DMS153 (cell line): ENCODE data around the gene AP3S1.

Source experiments
- DNase-seq: peaks from one replicate; lab custom pipeline; 2025; lab: John Stamatoyannopoulos, UW

AP3S1 gene

DNA sequence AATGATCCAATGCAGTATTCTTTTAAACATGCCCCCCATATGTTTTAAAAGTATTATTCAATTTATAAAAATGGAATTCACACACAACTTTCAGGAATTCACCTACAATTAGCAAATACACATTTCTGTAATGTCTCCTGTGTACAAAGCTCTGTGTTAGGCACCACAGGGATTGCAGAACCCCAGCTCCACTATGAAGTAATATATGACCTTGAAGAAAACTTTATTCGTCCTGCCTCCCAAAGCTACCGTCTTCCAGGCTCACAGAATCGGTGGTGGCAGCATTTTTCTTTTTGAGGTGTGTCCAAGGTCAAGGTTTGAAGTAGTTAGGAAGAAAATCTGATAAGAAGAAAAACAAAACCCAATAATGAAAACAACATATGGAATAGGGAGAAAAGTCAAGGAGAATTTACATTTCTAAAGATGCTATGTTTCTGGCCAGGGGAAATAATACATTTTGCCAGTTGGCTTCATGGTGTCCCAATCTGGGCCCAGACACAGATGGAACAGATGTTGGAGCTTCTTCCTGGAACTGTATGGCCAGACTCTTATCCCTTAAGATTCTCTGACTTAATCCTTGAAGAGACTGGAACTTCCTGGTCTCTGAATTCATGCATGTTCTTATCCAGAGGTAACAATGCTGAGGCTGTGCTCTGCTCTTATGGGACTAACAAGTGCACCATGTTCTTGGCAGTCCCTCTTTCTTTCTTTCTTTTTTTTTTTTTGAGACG, 98.5 kb downstream of the AP3S1 start:
- DNase-seq, result no peak

DNA sequence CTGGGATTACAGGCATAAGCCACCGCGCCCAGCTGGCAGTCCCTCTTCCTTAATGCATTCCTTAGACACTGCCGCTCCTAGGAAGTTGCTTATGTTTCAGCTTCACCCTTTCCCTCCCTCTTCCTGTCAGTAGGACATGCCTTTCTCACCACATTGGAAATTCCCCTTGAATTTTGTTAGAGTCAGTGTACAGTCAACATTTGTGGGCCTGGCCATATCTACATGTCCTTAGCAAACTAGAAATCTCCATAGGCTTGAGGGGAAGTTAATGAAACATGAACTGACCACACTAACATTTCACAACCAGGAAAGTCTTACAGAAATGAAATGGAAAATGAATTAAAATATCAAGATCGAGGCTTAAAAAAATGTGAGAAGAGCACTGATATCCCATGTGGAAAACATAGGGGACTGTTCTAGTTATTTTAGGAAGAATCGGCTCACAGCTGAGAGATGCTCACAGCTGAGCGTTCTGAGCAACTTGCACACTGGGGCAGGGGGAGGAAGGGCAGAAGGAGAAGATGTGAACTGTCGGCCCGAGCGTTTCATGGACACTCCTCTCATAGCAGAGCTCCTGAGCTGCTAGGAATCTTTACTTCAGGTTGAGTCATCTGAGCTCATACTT, 99.4 kb downstream of the AP3S1 start:
- DNase-seq, result no peak

DNA sequence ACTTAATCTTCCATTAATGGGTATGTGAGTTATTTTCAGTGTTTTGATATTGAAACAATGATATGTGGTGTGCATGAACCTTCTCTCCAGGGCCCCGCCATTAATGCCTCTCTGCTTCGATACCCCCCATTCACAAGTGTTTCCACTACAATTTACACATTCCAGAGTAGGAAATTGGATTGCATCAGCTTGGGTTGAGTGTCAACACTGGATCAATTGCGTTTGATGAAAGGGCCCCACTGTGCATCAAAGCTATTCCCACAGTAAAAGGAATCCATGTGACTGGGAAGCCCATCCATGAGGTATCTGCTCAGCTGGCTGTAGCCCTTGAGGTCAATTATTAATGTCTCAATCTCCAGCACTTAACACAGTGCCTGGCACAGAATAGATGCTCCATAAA, 102.8 kb downstream of the AP3S1 start:
- DNase-seq, result no peak

DNA sequence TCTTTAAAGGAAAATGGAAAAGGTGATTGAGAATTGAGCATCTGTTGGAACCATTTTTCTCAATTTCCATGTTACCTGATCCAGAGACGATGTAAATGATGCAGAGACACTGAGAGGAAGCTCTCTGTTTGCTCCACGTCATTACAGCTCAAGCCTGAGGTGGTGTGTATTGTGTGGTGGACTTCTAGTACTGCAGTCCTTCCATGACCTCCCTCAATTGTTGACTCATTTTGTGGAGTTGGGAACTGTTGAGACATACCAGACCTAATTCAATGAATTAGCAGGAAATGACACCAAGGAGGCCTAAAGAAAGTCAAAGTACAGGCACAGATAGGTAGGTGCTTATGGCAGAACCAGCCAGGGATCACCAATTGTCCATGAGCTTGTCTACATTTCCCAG, 104.9 kb downstream of the AP3S1 start:
- no peak for DNase-seq

DNA sequence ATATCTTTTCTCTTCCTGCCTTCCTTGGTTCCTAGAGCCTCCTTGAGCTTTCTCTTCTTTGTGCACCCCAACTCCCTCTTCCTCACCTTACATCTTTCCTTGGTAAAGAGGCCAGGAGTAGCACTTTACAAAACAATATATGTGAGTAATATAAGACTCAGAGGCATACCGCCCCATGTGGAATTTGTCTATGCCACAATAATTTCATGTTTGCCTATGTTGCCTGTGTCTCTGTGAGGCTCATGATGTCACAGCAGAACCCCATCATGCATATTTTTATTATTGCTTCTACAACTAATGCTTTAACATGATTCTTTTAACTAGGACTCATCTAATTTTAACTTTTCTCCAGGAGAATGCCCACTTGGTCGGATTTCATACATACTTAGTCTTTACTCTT, 105.5 kb downstream of the AP3S1 start:
- no peak for DNase-seq

DNA sequence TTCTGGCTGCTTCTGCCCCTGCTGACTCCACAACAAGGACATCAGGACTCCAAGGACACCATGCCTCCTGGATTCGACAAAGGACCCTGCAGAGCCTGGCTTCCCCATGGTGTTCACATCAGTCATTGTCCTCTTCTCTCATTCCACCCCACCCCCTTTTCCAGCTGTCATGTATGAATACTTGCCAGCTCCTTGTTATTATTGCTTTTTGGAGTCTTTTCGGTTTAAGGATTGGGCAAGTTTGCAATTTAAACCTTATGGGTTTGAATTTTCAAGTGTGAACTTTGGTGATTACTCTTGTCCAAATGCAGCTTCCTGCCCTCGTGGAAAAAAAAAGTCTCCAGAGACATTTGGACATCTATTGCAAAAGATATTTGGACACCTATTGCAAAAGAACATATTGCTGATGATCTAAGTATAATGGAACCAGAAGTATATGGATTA, 106.4 kb downstream of the AP3S1 start:
- DNase-seq, result no peak

DNA sequence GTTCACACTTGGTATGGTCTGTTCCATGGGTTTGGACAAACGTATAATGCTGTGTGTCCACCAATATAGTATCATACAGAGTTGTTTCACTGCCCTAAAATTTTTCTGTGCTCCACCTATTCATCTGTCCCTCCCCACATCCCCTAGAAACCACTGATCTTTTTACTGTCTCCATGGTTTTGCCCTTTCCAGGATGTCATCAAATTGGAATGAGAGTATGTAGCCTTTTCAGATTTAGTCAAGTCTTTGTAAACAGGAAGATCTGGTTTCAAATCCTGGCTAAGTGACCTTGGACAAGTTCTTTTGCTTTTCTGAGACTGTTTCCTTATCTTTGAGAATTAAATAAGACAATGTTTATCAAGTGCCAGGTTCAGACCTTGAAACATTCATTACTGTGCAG, 107.4 kb downstream of the AP3S1 start:
- DNase-seq, result no peak

DNA sequence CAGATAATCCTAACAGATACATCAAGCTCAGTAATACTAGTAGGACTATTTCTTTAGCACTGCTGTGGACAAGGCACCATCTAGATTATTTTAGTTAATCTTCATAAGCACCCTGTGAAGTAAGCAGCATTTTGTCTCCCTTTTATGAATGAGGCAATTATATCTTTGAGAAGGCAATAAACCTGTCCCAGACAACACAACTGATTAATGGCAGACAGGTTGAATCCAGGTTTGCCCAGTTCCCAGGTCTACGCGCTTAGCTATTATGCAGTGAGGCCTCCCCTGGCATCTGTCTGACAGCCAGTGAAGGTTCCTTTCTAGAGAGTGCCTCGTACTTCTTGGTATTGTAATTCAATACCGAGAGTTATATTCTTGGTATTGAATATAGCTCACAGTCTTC, 110.9 kb downstream of the AP3S1 start:
- DNase-seq, result no peak

DNA sequence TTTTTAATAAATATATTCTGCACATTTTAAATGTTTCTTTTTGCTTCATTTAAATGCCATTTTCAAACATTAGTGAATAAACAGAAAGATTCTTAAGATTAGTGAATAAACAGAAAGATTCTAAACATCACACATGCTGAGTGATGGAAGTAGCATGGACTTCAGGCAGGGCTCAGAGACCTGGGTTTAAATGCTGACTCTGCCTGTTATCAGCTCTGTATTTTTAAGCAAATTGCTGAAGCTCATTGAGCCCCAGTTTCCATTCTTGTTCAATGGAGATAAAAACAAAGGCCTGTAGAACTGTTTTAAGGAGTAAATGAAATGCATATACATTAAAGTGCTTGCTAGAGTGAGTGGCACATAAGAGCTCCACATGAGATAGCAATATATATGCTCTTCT, 112.4 kb downstream of the AP3S1 start:
- DNase-seq, result no peak

DNA sequence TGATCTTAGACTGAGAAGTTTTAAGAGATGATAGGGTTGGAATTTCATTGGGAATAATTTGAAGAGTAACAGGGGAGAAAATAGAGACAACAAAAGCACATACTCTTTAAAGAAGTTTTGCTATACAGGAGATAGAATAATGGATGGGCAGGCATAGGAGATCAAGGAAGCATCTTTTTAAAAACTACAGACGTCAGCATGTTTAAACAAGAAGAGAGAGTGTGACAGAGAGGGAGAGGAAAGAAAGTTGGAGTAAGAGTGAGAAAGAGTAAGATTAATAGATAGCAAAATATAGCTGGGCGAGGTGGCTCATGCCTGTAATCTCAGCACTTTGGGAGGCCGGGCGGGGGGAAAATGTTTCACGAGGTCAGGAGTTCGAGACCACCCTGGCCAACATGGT, 115.2 kb downstream of the AP3S1 start:
- DNase-seq, result no peak

DNA sequence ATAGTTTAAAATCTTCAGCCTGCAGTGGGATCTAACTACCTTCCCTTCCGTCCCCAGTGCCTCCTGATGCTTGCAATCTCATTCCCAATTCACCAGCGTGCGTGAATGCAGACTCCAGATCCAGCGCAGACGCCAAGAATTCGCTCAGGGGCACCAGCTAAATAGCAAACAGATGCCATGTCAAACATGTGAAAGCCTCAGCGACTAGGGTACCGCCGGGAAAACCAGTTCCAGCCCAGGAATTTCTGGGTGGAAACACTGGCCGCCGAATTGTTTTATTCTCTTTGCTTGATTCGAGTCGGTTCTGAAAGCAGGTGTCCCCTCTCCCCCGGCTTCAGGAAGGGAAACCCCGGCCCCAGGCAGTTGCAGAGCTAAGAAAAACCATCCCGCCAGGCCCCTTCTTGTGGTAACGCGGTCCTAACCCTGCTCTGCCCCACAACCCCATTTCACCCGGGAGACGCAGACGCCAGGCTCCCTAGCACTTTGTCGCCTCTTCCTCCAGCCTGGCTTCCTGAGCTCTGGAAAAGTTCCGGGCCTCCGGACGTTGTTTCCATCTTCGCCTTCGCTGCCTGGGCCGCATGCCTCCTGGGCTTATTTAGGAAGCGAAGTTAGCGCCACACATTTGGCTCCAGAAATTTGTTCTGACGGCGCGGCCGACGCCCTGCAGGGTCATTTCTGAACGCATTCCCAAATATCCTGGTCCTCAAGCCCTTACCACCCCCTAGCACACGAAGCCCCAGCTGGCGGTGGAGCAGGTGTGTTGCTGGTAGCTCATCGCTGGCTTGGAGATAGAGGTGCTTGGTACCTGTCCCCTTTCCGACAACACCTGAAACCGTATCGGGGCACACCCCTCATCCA, 119.9 kb downstream of the AP3S1 start:
- DNase-seq, result no peak

DNA sequence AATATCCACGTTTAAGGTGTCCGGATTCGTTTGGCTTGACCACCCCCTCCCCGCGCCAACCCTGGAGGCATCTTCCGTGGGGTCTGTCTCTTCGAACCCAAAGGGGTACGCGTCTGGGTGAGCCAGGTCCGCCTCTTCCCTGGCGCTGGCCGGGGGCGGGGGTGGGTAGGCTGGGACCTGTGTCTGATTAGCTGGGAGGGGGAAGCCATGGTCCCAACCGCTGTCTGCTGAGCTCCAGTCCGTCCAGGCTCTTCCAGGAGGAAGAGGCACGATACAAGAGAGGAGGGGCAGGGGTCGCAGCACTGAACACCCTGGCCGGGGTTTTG, 120.5 kb downstream of the AP3S1 start, which contains the start of gene LVRN:
TSS of gene LVRN (plus strand) at position 237 of the 326 bp plus-strand sequence. CDS start 143 bp downstream, outside the sequence.
- DNase-seq, result no peak

DNA sequence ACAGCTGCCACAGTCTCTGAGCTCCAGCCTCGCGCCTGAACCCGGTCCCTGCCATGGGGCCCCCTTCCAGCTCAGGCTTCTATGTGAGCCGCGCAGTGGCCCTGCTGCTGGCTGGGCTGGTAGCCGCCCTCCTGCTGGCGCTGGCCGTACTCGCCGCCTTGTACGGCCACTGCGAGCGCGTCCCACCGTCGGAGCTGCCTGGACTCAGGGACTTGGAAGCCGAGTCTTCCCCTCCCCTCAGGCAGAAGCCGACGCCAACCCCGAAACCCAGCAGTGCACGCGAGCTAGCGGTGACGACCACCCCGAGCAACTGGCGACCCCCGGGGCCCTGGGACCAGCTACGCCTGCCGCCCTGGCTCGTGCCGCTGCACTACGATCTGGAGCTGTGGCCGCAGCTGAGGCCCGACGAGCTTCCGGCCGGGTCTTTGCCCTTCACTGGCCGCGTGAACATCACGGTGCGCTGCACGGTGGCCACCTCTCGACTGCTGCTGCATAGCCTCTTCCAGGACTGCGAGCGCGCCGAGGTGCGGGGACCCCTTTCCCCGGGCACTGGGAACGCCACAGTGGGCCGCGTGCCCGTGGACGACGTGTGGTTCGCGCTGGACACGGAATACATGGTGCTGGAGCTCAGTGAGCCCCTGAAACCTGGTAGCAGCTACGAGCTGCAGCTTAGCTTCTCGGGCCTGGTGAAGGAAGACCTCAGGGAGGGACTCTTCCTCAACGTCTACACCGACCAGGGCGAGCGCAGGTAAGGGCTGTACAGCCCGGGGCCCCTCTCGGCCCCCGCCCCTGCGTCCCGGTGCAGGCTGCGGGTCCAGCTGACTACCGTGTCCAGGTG, 121.0 kb downstream of the AP3S1 start:
- DNase-seq, result no peak

DNA sequence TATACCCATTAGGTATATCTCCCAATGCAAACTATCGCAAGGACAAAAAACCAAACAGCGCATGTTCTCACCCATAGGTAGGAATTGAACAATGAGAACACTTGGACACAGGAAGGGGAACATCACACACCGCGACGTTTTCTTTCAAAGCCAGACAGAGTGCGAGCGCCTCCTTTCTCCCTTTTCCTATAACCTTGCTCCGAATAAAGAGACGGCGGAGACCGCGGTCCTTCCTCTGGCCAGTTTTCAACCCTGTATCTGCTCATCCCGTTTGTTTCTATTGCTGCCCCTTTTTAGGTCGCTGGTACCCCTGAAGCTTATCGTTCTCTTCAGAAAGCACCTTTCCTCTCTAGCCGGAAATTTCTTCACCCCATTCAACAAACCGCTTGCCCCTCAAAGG, 121.8 kb downstream of the AP3S1 start:
- DNase-seq, result no peak
